LoVo (cell line): Measurements from ENCODE around the gene USP17L17.
"Not testable (repeated sequence)": the region's sequence is repeated elsewhere in the genome, so short reads cannot be mapped to it uniquely, and the experiment has no call there.

Experiments
- DNase-seq: peaks from one replicate; pipeline ENCODE4 v3.0.0-alpha.2; 2016; ENCODE audit warnings: low spot score

Gene USP17L17

DNA sequence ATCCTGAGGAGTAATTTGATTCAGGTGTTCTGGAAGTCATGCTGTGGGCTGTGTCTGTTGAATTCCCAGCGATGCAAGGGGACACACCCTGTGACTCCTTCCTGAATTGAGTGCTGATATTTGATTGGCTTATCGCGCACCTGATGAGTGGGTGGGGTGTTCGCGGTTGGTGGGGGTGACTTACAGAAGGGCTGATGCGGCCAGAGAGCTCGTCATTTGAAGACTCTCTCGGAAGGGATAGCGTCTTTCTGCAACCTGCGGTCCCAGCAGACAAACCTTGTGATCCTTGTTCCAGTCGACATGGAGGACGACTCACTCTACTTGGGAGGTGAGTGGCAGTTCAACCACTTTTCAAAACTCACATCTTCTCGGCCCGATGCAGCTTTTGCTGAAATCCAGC, at the start of gene USP17L17:
USP17L17 (plus strand) TSS at position 301 of the 400 bp plus-strand sequence; CDS start at position 301, 0 bp downstream.
- DNase-seq: not testable (repeated sequence)

- not testable (repeated sequence) for DNase-seq
These were observed 33.3 kb upstream of the USP17L17 start, which contains the start of gene USP17L10 for GRCh38 chr4:9210357-9210756. Gene USP17L10, plus strand, starts transcription at chr4:9210657. Its CDS starts 0 bp downstream, at chr4:9210657.

GRCh38 chr4:9214701-9215100, 29.0 kb upstream of the USP17L17 start:
- not testable (repeated sequence) for DNase-seq

- not testable (repeated sequence) for DNase-seq
These were observed 28.6 kb upstream of the USP17L17 start, which contains the start of gene USP17L11 for GRCh38 chr4:9215105-9215504. Gene USP17L11, plus strand, starts transcription at chr4:9215405. Its CDS starts 0 bp downstream, at chr4:9215405.

- DNase-seq: not testable (repeated sequence)
These were observed 23.8 kb upstream of the USP17L17 start, which contains the start of gene USP17L12 for GRCh38 chr4:9219852-9220251. Gene USP17L12, plus strand, starts transcription at chr4:9220152. Its CDS starts 0 bp downstream, at chr4:9220152.

- DNase-seq: not testable (repeated sequence)
These were observed 19.1 kb upstream of the USP17L17 start, which contains the start of gene USP17L13 for GRCh38 chr4:9224596-9224995. Gene USP17L13, plus strand, starts transcription at chr4:9224896. Its CDS starts 0 bp downstream, at chr4:9224896.

DNA sequence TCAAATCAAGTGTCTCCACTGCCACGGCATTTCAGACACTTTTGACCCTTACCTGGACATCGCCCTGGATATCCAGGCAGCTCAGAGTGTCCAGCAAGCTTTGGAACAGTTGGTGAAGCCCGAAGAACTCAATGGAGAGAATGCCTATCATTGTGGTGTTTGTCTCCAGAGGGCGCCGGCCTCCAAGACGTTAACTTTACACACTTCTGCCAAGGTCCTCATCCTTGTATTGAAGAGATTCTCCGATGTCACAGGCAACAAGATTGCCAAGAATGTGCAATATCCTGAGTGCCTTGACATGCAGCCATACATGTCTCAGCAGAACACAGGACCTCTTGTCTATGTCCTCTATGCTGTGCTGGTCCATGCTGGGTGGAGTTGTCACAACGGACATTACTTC, 13.4 kb upstream of the USP17L17 start:
- DNase-seq: not testable (repeated sequence)

GRCh38 chr4:9234085-9234484, 9.6 kb upstream of the USP17L17 start, which contains the start of gene USP17L15:
Gene USP17L15, plus strand, starts transcription at chr4:9234385. Its CDS starts 0 bp downstream, at chr4:9234385.
- DNase-seq: not testable (repeated sequence)

DNA sequence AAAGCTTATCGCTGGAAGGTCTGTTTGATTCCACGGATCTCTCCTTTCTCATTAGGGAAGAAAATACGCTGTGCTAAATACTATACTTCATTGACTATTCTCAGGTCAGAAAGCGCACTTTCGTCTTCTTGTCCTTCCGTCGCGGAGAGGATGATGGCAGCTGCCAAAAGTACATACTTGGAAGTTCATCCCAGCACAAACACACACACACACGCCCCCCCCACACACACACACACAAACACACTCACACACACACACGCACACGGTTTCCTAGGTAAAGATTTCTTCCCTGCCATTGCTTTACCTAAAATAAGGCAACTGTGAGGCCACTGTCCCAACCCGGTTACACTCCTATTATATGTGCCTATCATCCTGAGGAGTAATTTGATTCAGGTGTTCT, 5.2 kb upstream of the USP17L17 start:
- not testable (repeated sequence) for DNase-seq

GRCh38 chr4:9247953-9248680, 4.4 kb downstream of the USP17L17 start, which contains the start of gene USP17L18:
Gene USP17L18, plus strand, starts transcription at chr4:9248630. Its CDS starts 0 bp downstream, at chr4:9248630.
- not testable (repeated sequence) for DNase-seq

- DNase-seq: not testable (repeated sequence)
These were observed 9.4 kb downstream of the USP17L17 start, which contains the start of gene USP17L19 for GRCh38 chr4:9253078-9253477. Gene USP17L19, plus strand, starts transcription at chr4:9253378. Its CDS starts 0 bp downstream, at chr4:9253378.

DNA sequence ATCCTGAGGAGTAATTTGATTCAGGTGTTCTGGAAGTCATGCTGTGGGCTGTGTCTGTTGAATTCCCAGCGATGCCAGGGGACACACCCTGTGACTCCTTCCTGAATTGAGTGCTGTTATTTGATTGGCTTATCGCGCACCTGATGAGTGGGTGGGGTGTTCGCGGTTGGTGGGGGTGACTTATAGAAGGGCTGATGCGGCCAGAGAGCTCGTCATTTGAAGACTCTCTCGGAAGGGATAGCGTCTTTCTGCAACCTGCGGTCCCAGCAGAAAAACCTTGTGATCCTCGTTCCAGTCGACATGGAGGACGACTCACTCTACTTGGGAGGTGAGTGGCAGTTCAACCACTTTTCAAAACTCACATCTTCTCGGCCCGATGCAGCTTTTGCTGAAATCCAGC, 14.1 kb downstream of the USP17L17 start, which contains the start of gene USP17L20:
USP17L20 (plus strand) TSS at position 301 of the 400 bp plus-strand sequence; CDS start at position 301, 0 bp downstream.
- DNase-seq: not testable (repeated sequence)

DNA sequence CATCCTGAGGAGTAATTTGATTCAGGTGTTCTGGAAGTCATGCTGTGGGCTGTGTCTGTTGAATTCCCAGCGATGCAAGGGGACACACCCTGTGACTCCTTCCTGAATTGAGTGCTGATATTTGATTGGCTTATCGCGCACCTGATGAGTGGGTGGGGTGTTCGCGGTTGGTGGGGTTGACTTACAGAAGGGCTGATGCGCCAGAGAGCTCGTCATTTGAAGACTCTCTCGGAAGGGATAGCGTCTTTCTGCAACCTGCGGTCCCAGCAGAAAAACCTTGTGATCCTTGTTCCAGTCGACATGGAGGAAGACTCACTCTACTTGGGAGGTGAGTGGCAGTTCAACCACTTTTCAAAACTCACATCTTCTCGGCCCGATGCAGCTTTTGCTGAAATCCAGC, 18.9 kb downstream of the USP17L17 start, which contains the start of gene USP17L21:
USP17L21 (plus strand) TSS at position 301 of the 400 bp plus-strand sequence; CDS start at position 301, 0 bp downstream.
- not testable (repeated sequence) for DNase-seq

- not testable (repeated sequence) for DNase-seq
These were observed 23.6 kb downstream of the USP17L17 start, which contains the start of gene USP17L22 for GRCh38 chr4:9267319-9267718. Gene USP17L22, plus strand, starts transcription at chr4:9267619. Its CDS starts 0 bp downstream, at chr4:9267619.

- DNase-seq: not testable (repeated sequence)
These were observed 28.0 kb downstream of the USP17L17 start for GRCh38 chr4:9271719-9272118.
